HEK293T (cell line): ENCODE data around the gene EPHB6.

Experiments used
- CTCF ChIA-PET: fragments of 350-600 bp; formaldehyde crosslinking; extraction: SDS; loops from one replicate; lab custom pipeline; 2021; ENCODE audit warnings: antibody characterized with exemption, inconsistent platforms; lab: Yijun Ruan, JAX
- POLR2A ChIA-PET: fragments of 350-600 bp; formaldehyde crosslinking; extraction: SDS; loops from one replicate; lab custom pipeline; 2020; ENCODE audit warnings: antibody characterized with exemption, inconsistent platforms; lab: Yijun Ruan, JAX
- DNase-seq: peaks from one replicate; pipeline ENCODE4 v3.0.0; 2012; ENCODE audit warnings: mixed read lengths; ENCODE audit errors: extremely low spot score
- ARNT ChIP-seq: fragments of 450-650 bp; IDR thresholded peaks from 2 replicates; pipeline ENCODE4 v1.6.1; 2017; ENCODE audit warnings: mild to moderate bottlenecking
- BHLHE40 ChIP-seq: fragments of 450-650 bp; IDR thresholded peaks from 2 replicates; pipeline ENCODE4 v1.6.1; 2016; ENCODE audit warnings: mild to moderate bottlenecking, moderate library complexity, borderline replicate concordance
- CTBP1 ChIP-seq: fragments of 450-650 bp; IDR thresholded peaks from 2 replicates; pipeline ENCODE4 v1.6.1; 2016; ENCODE audit warnings: borderline replicate concordance
- ELF4 ChIP-seq: fragments of 450-650 bp; IDR thresholded peaks from 2 replicates; pipeline ENCODE4 v1.6.1; 2017; ENCODE audit warnings: antibody characterized with exemption
- FOXA1 ChIP-seq: fragments of 450-650 bp; IDR thresholded peaks from 2 replicates; pipeline ENCODE4 v1.6.1; 2016; ENCODE audit warnings: mild to moderate bottlenecking
- FOXK2 ChIP-seq: fragments of 450-650 bp; IDR thresholded peaks from 2 replicates; pipeline ENCODE4 v1.6.1; 2016; ENCODE audit warnings: mild to moderate bottlenecking
- FOXM1 ChIP-seq: fragments of 450-650 bp; IDR thresholded peaks from 2 replicates; pipeline ENCODE4 v1.6.1; 2017; ENCODE audit warnings: mild to moderate bottlenecking, borderline replicate concordance
- HDGF ChIP-seq: fragments of 450-650 bp; IDR thresholded peaks from 2 replicates; pipeline ENCODE4 v1.6.1; 2017; ENCODE audit warnings: antibody characterized with exemption, borderline replicate concordance
- L3MBTL2 ChIP-seq: fragments of 450-650 bp; conservative IDR thresholded peaks from 2 replicates; pipeline ENCODE4 v1.6.1; 2016; ENCODE audit warnings: mild to moderate bottlenecking
- LEF1 ChIP-seq: fragments of 450-650 bp; IDR thresholded peaks from 2 replicates; pipeline ENCODE4 v1.6.1; 2017; ENCODE audit warnings: mild to moderate bottlenecking, borderline replicate concordance
- NFRKB ChIP-seq: fragments of 450-650 bp; IDR thresholded peaks from 2 replicates; pipeline ENCODE4 v1.6.1; 2016; ENCODE audit warnings: mild to moderate bottlenecking, moderate library complexity
- PKNOX1 ChIP-seq: fragments of 450-650 bp; IDR thresholded peaks from 2 replicates; pipeline ENCODE4 v1.6.1; 2016
- SP1 ChIP-seq: fragments of 450-650 bp; IDR thresholded peaks from 2 replicates; pipeline ENCODE4 v1.6.1; 2017
- SUZ12 ChIP-seq: fragments of 450-650 bp; IDR thresholded peaks from 2 replicates; pipeline ENCODE4 v1.6.1; 2016; ENCODE audit warnings: mild to moderate bottlenecking
- TARDBP ChIP-seq: fragments of 450-650 bp; IDR thresholded peaks from 2 replicates; pipeline ENCODE4 v1.6.1; 2016
- ZNF384 ChIP-seq: fragments of 450-650 bp; IDR thresholded peaks from 2 replicates; pipeline ENCODE4 v1.6.1; 2016

The EPHB6 gene

GRCh38 chr7:142894985-142895593, 40.2 kb downstream of the EPHB6 start:
- TF ChIP-seq FOXM1 (no peak), CTBP1 (no peak), PKNOX1 (no peak), ELF4 (no peak), TARDBP (no peak), LEF1 (no peak), ARNT (no peak), SUZ12 (no peak), FOXA1 (no peak), ZNF384 (no peak), SP1 (no peak), NFRKB (no peak), FOXK2 (no peak), L3MBTL2 (no peak), HDGF (no peak), BHLHE40 (no peak)
- POLR2A ChIA-PET: no interaction called here
- CTCF ChIA-PET: interaction anchor here (1.2 to 1.3 kb wide), 2 partner anchors 13 to 14 kb away, joined by 4 to 8 read pairs; no protein-coding TSS in a partner anchor

GRCh38 chr7:142896151-142896550, 41.3 kb downstream of the EPHB6 start:
- ChIA-PET POLR2A (no interaction called here), CTCF (no interaction called here)
- TF ChIP-seq LEF1 (no peak), TARDBP (no peak), ARNT (no peak), HDGF (no peak), ELF4 (no peak), SP1 (no peak), ZNF384 (no peak), NFRKB (no peak), SUZ12 (no peak), PKNOX1 (no peak), L3MBTL2 (no peak), FOXM1 (no peak), BHLHE40 (no peak), FOXK2 (no peak), FOXA1 (no peak), CTBP1 (no peak)
- no peak for DNase-seq

More at GRCh38 chr7:142894985-142895593, 40.2 kb downstream of the EPHB6 start:
- DNase-seq: no peak

- ChIA-PET CTCF (no interaction called here), POLR2A (no interaction called here)
- DNase-seq: no peak
- TF ChIP-seq ELF4 (no peak), FOXM1 (no peak), ARNT (no peak), ZNF384 (no peak), SUZ12 (no peak), TARDBP (no peak), CTBP1 (no peak), FOXK2 (no peak), SP1 (no peak), PKNOX1 (no peak), LEF1 (no peak), HDGF (no peak), BHLHE40 (no peak), NFRKB (no peak), L3MBTL2 (no peak), FOXA1 (no peak)
Measured at GRCh38 chr7:142896741-142897379, 42.0 kb downstream of the EPHB6 start.

- ChIA-PET CTCF (interaction anchor here (1.6 kb wide), 1 partner anchor 24 kb away, joined by 4 read pairs; no protein-coding TSS in a partner anchor), POLR2A (no interaction called here)
Measured at GRCh38 chr7:142897691-142898090, 42.8 kb downstream of the EPHB6 start.

More at GRCh38 chr7:142897691-142898090, 42.8 kb downstream of the EPHB6 start:
- no peak for DNase-seq
- TF ChIP-seq FOXA1 (no peak), NFRKB (no peak), FOXM1 (no peak), SUZ12 (no peak), SP1 (no peak), PKNOX1 (no peak), ARNT (no peak), BHLHE40 (no peak), LEF1 (no peak), TARDBP (no peak), L3MBTL2 (no peak), CTBP1 (no peak), FOXK2 (no peak), ELF4 (no peak), ZNF384 (no peak), HDGF (no peak)
